ENCODE results near the gene MAGI1.

The MAGI1 gene

GRCh38 chr3:65999606-66000005, 39.1 kb downstream of the MAGI1 start:
- Histone ChIP-seq H3K27ac (replicated peaks) (no peak overlapping the region), H3K4me3 (replicated peaks; ENCODE audit: insufficient read depth, low read length) (no peak overlapping the region), H3K27me3 (ENCODE audit: insufficient read depth, poor library complexity, severe bottlenecking) (no peaks in the 10 kb centered on the region)
- TF ChIP-seq GABPA (IDR thresholded peaks at IDR 0.05; ENCODE audit: low read depth) (no peak), SPI1 (IDR thresholded peaks at IDR 0.05; ENCODE audit: borderline replicate concordance, low read depth) (no peak), POLR2AphosphoS5 (IDR thresholded peaks at IDR 0.05; ENCODE audit: low read depth) (no peak), CTCF (IDR thresholded peaks at IDR 0.05; ENCODE audit: insufficient read depth, low read length) (no peak), REST (IDR thresholded peaks at IDR 0.05; ENCODE audit: insufficient replicate concordance, low read depth) (no peak)
- DNase-seq (ENCODE audit: low read depth in 1 of 2, low spot score in 1 of 2), result no peak

- TF ChIP-seq POLR2AphosphoS5 (IDR thresholded peaks at IDR 0.05; ENCODE audit: low read depth) (no peak), CTCF (IDR thresholded peaks at IDR 0.05; ENCODE audit: insufficient read depth, low read length) (no peak), GABPA (IDR thresholded peaks at IDR 0.05; ENCODE audit: low read depth) (no peak), SPI1 (IDR thresholded peaks at IDR 0.05; ENCODE audit: borderline replicate concordance, low read depth) (no peak), REST (IDR thresholded peaks at IDR 0.05; ENCODE audit: insufficient replicate concordance, low read depth) (no peak)
- DNase-seq (ENCODE audit: low read depth in 1 of 2, low spot score in 1 of 2), result no peak
- H3K27ac ChIP-seq (replicated peaks), result no peak overlapping the region
- H3K27me3 ChIP-seq (ENCODE audit: insufficient read depth, poor library complexity, severe bottlenecking), result no peaks in the 10 kb centered on the region
- no peak overlapping the region for H3K4me3 ChIP-seq (replicated peaks; ENCODE audit: insufficient read depth, low read length)
Measured at GRCh38 chr3:65996589-65996988, 42.1 kb downstream of the MAGI1 start.

GRCh38 chr3:65995515-65995914, 43.2 kb downstream of the MAGI1 start:
- Histone ChIP-seq H3K27me3 (ENCODE audit: insufficient read depth, poor library complexity, severe bottlenecking) (no peaks in the 10 kb centered on the region), H3K27ac (replicated peaks) (no peak overlapping the region), H3K4me3 (replicated peaks; ENCODE audit: insufficient read depth, low read length) (no peak overlapping the region)
- no peak for TF ChIP-seq GABPA (IDR thresholded peaks at IDR 0.05; ENCODE audit: low read depth)
- TF ChIP-seq SPI1 (IDR thresholded peaks at IDR 0.05; ENCODE audit: borderline replicate concordance, low read depth), result no peak
- TF ChIP-seq POLR2AphosphoS5 (IDR thresholded peaks at IDR 0.05; ENCODE audit: low read depth), result no peak
- no peak for TF ChIP-seq CTCF (IDR thresholded peaks at IDR 0.05; ENCODE audit: insufficient read depth, low read length)
- no peak for TF ChIP-seq REST (IDR thresholded peaks at IDR 0.05; ENCODE audit: insufficient replicate concordance, low read depth)
- no peak for DNase-seq (ENCODE audit: low read depth in 1 of 2, low spot score in 1 of 2)

Data from HL-60 (cell line).